GM23248 (cell line): ENCODE data around the gene KLF7. TPM values are rescaled to one million over a fixed set of nuclear protein-coding genes. Genes with fewer than 3 reads are reported as not detected.

ENCODE experiments used
- DNase-seq: peaks from one replicate; pipeline ENCODE4 v3.0.0-alpha.2; 2015
- H2AFZ ChIP-seq: fragments of 200-600 bp; sonication (generic); 2 replicates; pipeline ENCODE4 v1.6.1; 2016; ENCODE audit warnings: antibody characterized with exemption
- H3F3A ChIP-seq: fragments of 200-600 bp; sonication (generic); 2 replicates; pipeline ENCODE4 v1.6.1; 2016; ENCODE audit warnings: mild to moderate bottlenecking, antibody characterized with exemption, mixed run types; ENCODE audit not compliant: insufficient read depth
- H3K27ac ChIP-seq: fragments of 200-600 bp; sonication (generic); 2 replicates; pipeline ENCODE4 v1.5.1; 2016; ENCODE audit warnings: mild to moderate bottlenecking
- H3K27me3 ChIP-seq: fragments of 200-600 bp; sonication (generic); replicated peaks from 2 replicates; pipeline ENCODE4 v1.6.1; 2016; ENCODE audit warnings: mild to moderate bottlenecking; ENCODE audit not compliant: insufficient read depth
- H3K36me3 ChIP-seq: fragments of 200-600 bp; sonication (generic); 2 replicates; pipeline ENCODE4 v1.6.1; 2016; ENCODE audit warnings: low read depth, mild to moderate bottlenecking
- H3K4me1 ChIP-seq: fragments of 200-600 bp; sonication (generic); 2 replicates; pipeline ENCODE4 v1.6.1; 2016; ENCODE audit warnings: mild to moderate bottlenecking; ENCODE audit not compliant: insufficient read depth
- H3K4me2 ChIP-seq: fragments of 200-600 bp; sonication (generic); one replicate; pipeline ENCODE4 v1.6.1; 2016; ENCODE audit warnings: mild to moderate bottlenecking; ENCODE audit not compliant: unreplicated experiment
- H3K4me3 ChIP-seq: fragments of 200-600 bp; sonication (generic); 2 replicates; pipeline ENCODE4 v1.5.1; 2016; ENCODE audit warnings: mild to moderate bottlenecking
- H3K79me2 ChIP-seq: fragments of 200-600 bp; sonication (generic); 2 replicates; pipeline ENCODE4 v1.6.1; 2016; ENCODE audit warnings: mild to moderate bottlenecking; ENCODE audit not compliant: insufficient read depth
- H3K9ac ChIP-seq: fragments of 200-600 bp; sonication (generic); 2 replicates; pipeline ENCODE4 v1.6.1; 2016; ENCODE audit warnings: mild to moderate bottlenecking
- H3K9me2 ChIP-seq: fragments of 200-600 bp; sonication (generic); 2 replicates; pipeline ENCODE4 v1.6.1; 2016; ENCODE audit warnings: mixed run types, mild to moderate bottlenecking, moderate library complexity; ENCODE audit not compliant: insufficient read depth
- H3K9me3 ChIP-seq: fragments of 200-600 bp; sonication (generic); one replicate; pipeline ENCODE4 v1.6.1; 2017; ENCODE audit warnings: low read depth
- H4K20me1 ChIP-seq: fragments of 200-600 bp; sonication (generic); 2 replicates; pipeline ENCODE4 v1.6.0; 2016; ENCODE audit not compliant: insufficient read depth
- EZH2 ChIP-seq: fragments of 200-600 bp; sonication (generic); IDR thresholded peaks from 2 replicates; pipeline ENCODE4 v1.6.1; 2018; ENCODE audit warnings: antibody characterized with exemption, mild to moderate bottlenecking; ENCODE audit not compliant: insufficient read depth, poor library complexity, severe bottlenecking
- EZH2phosphoT487 ChIP-seq: fragments of 200-600 bp; sonication (generic); IDR thresholded peaks from 2 replicates; pipeline ENCODE4 v1.6.1; 2018; ENCODE audit warnings: antibody characterized with exemption, moderate library complexity, mild to moderate bottlenecking, low read depth; ENCODE audit not compliant: insufficient read depth
- WGBS, 2 experiments: methylation state at CpG; one replicate each; pipeline ENCODE4 v1.1.6; 2015 to 2017; ENCODE audit warnings: low lambda C conversion rate in 2 of 2, low coverage in 1 of 2; ENCODE audit errors: missing lambda C conversion rate in 2 of 2; 5-methylcytosine and 5-hydroxymethylcytosine counted together
- in situ Hi-C: fragments of 300-500 bp; cut with MboI; formaldehyde crosslinking; loops from 2 replicates; pipeline ENCODE4 v1.15.0; 2020
- polyA plus RNA-seq: library from polyadenylated mRNA; unstranded; fragments of >200 nt; fragmentation: Nextera tagmentation; extraction: Ambion mirVana; gene quantifications from 2 replicates; pipeline ENCODE4 v1.2.1, GENCODE V29; 2016
- total RNA-seq: library from RNA; depleted of rRNA; stranded (reverse); fragments of >200 nt; shearing (Covaris generic); gene quantifications from 2 replicates; pipeline ENCODE4 v1.2.3, GENCODE V29; 2014

The KLF7 gene
- total and polyA plus RNA-seq, 2 experiments from 2014 or later = 22.5 to 39.4 TPM

- Histone ChIP-seq H3K27me3 (no peaks in the 10 kb centered on the region), H2AFZ (no peak overlapping the region), H3K4me1 (peaks cover 15% of the 10 kb centered on the region), H4K20me1 (no peaks in the 10 kb centered on the region), H3K4me2 (no peak overlapping the region), H3K4me3 (no peak overlapping the region), H3K9ac (no peak overlapping the region), H3K79me2 (no peaks in the 10 kb centered on the region), H3K9me3 (no peaks in the 10 kb centered on the region), H3K9me2 (no peaks in the 10 kb centered on the region), H3K36me3 (no peaks in the 10 kb centered on the region), H3K27ac (no peak overlapping the region), H3F3A (0 out of 2 replicates have a peak, but pooled peaks cover 4% of the 10 kb centered on the region)
- TF ChIP-seq EZH2phosphoT487 (no peak), EZH2 (no peak)
- in situ Hi-C loops = no loop called here
- WGBS, 2 experiments = 76 to 81% methylated on average over 3 of the region's 3 CpGs
- peak; percentile 54 for DNase-seq
Observed at GRCh38 chr2:207051385-207051965, 114.3 kb downstream of the KLF7 start.

DNA sequence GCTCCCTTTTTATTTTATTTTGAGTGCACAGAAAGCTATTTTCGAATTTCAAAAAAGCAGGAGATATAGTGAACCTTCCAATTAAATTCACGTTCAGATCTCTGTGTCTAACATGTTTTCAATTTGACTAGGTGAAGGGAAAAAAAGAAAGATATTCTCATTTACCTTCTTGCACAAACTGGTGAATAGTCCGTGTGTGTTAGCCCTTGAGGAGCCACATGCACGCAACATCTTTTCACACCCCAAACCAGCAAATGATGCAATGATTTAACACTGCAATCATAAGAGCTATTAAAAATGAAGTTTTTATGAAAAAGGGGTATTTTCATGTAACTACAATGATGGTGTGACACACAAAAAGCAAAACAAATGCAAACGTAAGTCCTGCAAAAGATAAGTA lies 116.6 kb downstream of the KLF7 start:
- WGBS, 2 experiments = 71% methylated on average over 5 of the region's 5 CpGs
- Histone ChIP-seq H3K36me3 (no peaks in the 10 kb centered on the region), H3K27me3 (no peaks in the 10 kb centered on the region), H3K27ac (no peak overlapping the region), H3F3A (0 out of 2 replicates have a peak, but pooled peaks cover under 1% of the 10 kb centered on the region), H4K20me1 (no peaks in the 10 kb centered on the region), H3K4me1 (peaks cover 13% of the 10 kb centered on the region), H3K9ac (no peak overlapping the region), H3K4me2 (no peak overlapping the region), H3K79me2 (no peaks in the 10 kb centered on the region), H3K4me3 (no peak overlapping the region), H3K9me2 (no peaks in the 10 kb centered on the region), H3K9me3 (no peaks in the 10 kb centered on the region), H2AFZ (no peak overlapping the region)
- DNase-seq = no peak
- in situ Hi-C loops = no loop called here
- TF ChIP-seq EZH2 (no peak), EZH2phosphoT487 (no peak)

- H4K20me1 ChIP-seq = no peaks in the 10 kb centered on the region
- H3K9me2 ChIP-seq = no peaks in the 10 kb centered on the region
- H3K36me3 ChIP-seq = no peaks in the 10 kb centered on the region
- no peaks in the 10 kb centered on the region for H3F3A ChIP-seq
- no peak overlapping the region for H3K9ac ChIP-seq
- DNase-seq = no peak
- in situ Hi-C loops = no loop called here
- no peaks in the 10 kb centered on the region for H3K9me3 ChIP-seq
- no peak for TF ChIP-seq EZH2phosphoT487
- TF ChIP-seq EZH2 = no peak
- 92 to 98% methylated on average over 5 of the region's 5 CpGs for WGBS, 2 experiments
- no peak overlapping the region for H2AFZ ChIP-seq
- H3K79me2 ChIP-seq = no peaks in the 10 kb centered on the region
- no peak overlapping the region for H3K4me3 ChIP-seq
- H3K4me2 ChIP-seq = no peak overlapping the region
- no peaks in the 10 kb centered on the region for H3K27me3 ChIP-seq
- H3K27ac ChIP-seq = no peak overlapping the region
- peaks cover 11% of the 10 kb centered on the region for H3K4me1 ChIP-seq
Observed at GRCh38 chr2:207048416-207048815, 117.3 kb downstream of the KLF7 start.

- no peaks in the 10 kb centered on the region for H3K9me3 ChIP-seq
- no peaks in the 10 kb centered on the region for H3F3A ChIP-seq
- no peaks in the 10 kb centered on the region for H3K79me2 ChIP-seq
- WGBS, 2 experiments = 2 to 4% methylated on average over 5 of the region's 5 CpGs
- peak; percentile 70 for DNase-seq
- peak overlapping the region; percentile 34; the same call in 1 of the 2 replicates for H3K9ac ChIP-seq
- peak overlapping the region; percentile 93 for H2AFZ ChIP-seq
- no peak overlapping the region for H3K27ac ChIP-seq
- no peaks in the 10 kb centered on the region for H4K20me1 ChIP-seq
- H3K27me3 ChIP-seq = no peaks in the 10 kb centered on the region
- H3K4me3 ChIP-seq = peak overlapping the region; percentile 48
- TF ChIP-seq EZH2 (no peak), EZH2phosphoT487 (no peak)
- in situ Hi-C loops = no loop called here
- peaks cover 20% of the 10 kb centered on the region for H3K4me1 ChIP-seq
- peak overlapping the region; percentile 81 for H3K4me2 ChIP-seq
- no peaks in the 10 kb centered on the region for H3K9me2 ChIP-seq
- no peaks in the 10 kb centered on the region for H3K36me3 ChIP-seq
Observed at GRCh38 chr2:207046724-207047123, 119.0 kb downstream of the KLF7 start.
